HepG2 (cell line): ENCODE measurements around the gene CARMIL3. TPM values are rescaled to one million over a fixed set of nuclear protein-coding genes. Genes with fewer than 3 reads are reported as not detected.

Experiments
- CBX2 ChIP-seq, 2 experiments: fragments of 200-600 bp in 1 of 2; sonication (generic); formaldehyde crosslinking in 1 of 2; IDR thresholded peaks; 2 replicates each; pipeline versions ENCODE4 v1.7.0 to v1.8.1; 2018 to 2022; ENCODE audit warnings: low read depth in 2 of 2, low read length in 1 of 2, mild to moderate bottlenecking in 1 of 2, missing genetic modification reagents in 1 of 2
- CREB3 ChIP-seq: sonication (generic); formaldehyde crosslinking; IDR thresholded peaks from 2 replicates; pipeline ENCODE4 v1.5.0; 2020; ENCODE audit warnings: missing genetic modification reagents
- EEA1 ChIP-seq: sonication (generic); formaldehyde crosslinking; IDR thresholded peaks from 2 replicates; pipeline ENCODE4 v1.5.1; 2020; ENCODE audit warnings: mild to moderate bottlenecking, missing genetic modification reagents, borderline replicate concordance
- MAX ChIP-seq: IDR thresholded peaks from 2 replicates; pipeline ENCODE4 v1.6.1; 2012; ENCODE audit warnings: inconsistent platforms
- MTA1 ChIP-seq: sonication (generic); formaldehyde crosslinking; IDR thresholded peaks from 2 replicates; pipeline ENCODE4 v1.4.0; 2020; ENCODE audit warnings: missing genetic modification reagents, mild to moderate bottlenecking, borderline replicate concordance
- RXRB ChIP-seq: IDR thresholded peaks from 2 replicates; pipeline ENCODE4 v1.6.1; 2016; ENCODE audit warnings: borderline replicate concordance, missing genetic modification reagents, missing compliant biosample characterization
- SNAPC2 ChIP-seq: sonication (generic); formaldehyde crosslinking; IDR thresholded peaks from 2 replicates; pipeline ENCODE4 v1.8.1; 2022; ENCODE audit warnings: mild to moderate bottlenecking, missing genetic modification reagents
- TSC22D2 ChIP-seq: sonication (generic); formaldehyde crosslinking; IDR thresholded peaks from 2 replicates; pipeline ENCODE4 v1.5.1; 2020; ENCODE audit warnings: missing genetic modification reagents, mild to moderate bottlenecking, borderline replicate concordance
- UBTF ChIP-seq: sonication (generic); formaldehyde crosslinking; IDR thresholded peaks from 2 replicates; pipeline ENCODE4 v1.4.0; 2020; ENCODE audit warnings: mild to moderate bottlenecking, missing genetic modification reagents
- ZBTB46 ChIP-seq: sonication (generic); formaldehyde crosslinking; IDR thresholded peaks from 2 replicates; pipeline ENCODE4 v1.4.0; 2020; ENCODE audit warnings: mild to moderate bottlenecking, missing genetic modification reagents, borderline replicate concordance
- ZFP36L1 ChIP-seq: sonication (generic); formaldehyde crosslinking; IDR thresholded peaks from 2 replicates; pipeline ENCODE4 v1.8.0; 2022; ENCODE audit warnings: mild to moderate bottlenecking, missing genetic modification reagents, moderate library complexity
- ZNF275 ChIP-seq: sonication (generic); formaldehyde crosslinking; IDR thresholded peaks from 2 replicates; pipeline ENCODE4 v1.8.0; 2022; ENCODE audit warnings: missing genetic modification reagents, mild to moderate bottlenecking, inconsistent platforms, borderline replicate concordance
- ZNF547 ChIP-seq: sonication (generic); formaldehyde crosslinking; IDR thresholded peaks from 2 replicates; pipeline ENCODE4 v1.5.1; 2020; ENCODE audit warnings: mild to moderate bottlenecking, missing genetic modification reagents
- ZNF619 ChIP-seq: sonication (generic); formaldehyde crosslinking; IDR thresholded peaks from 2 replicates; pipeline ENCODE4 v1.4.0; 2020; ENCODE audit warnings: mild to moderate bottlenecking, missing genetic modification reagents
- ZNF782 ChIP-seq: sonication (generic); formaldehyde crosslinking; IDR thresholded peaks from 2 replicates; pipeline ENCODE4 v1.4.0; 2020; ENCODE audit warnings: missing genetic modification reagents, mild to moderate bottlenecking, borderline replicate concordance
- ZSCAN29 ChIP-seq: sonication (generic); formaldehyde crosslinking; conservative IDR thresholded peaks from 2 replicates; pipeline ENCODE4 v1.4.0; 2020; ENCODE audit warnings: mild to moderate bottlenecking, missing genetic modification reagents
- ZSCAN5A ChIP-seq: sonication (generic); formaldehyde crosslinking; IDR thresholded peaks from 2 replicates; pipeline ENCODE4 v1.8.0; 2022; ENCODE audit warnings: mild to moderate bottlenecking, missing genetic modification reagents, borderline replicate concordance
- polyA plus RNA-seq, 8 experiments: library from polyadenylated mRNA; depleted of rRNA in 3 of 8; stranded (reverse) in 7 of 8; unstranded in 1 of 8; fragments of >200 nt; fragmentation: Illumina TruSeq in 4 of 8; extraction: Trizol in 4 of 8; gene quantifications; 2 replicates each; pipeline versions ENCODE4 v1.2.1 to v1.2.3, GENCODE V29; 2011 to 2016; ENCODE audit warnings: low read depth in 4 of 8, missing spikeins in 1 of 8, mixed read lengths in 1 of 8; ENCODE audit not compliant: insufficient read depth in 1 of 8
- total RNA-seq, 5 experiments: library from RNA; depleted of rRNA; stranded (reverse); fragments of >200 nt; fragmentation: Illumina TruSeq; extraction: Trizol; gene quantifications; 2 replicates each; pipeline ENCODE4 v1.2.3, GENCODE V29; 2016; ENCODE audit warnings: low read depth in 1 of 5

The CARMIL3 gene
- total and polyA plus RNA-seq, 2 of the 13 experiments (the other 11 are each of a cell fraction or from before 2014, with no cell fraction given) = 0.27 to 0.55 TPM

GRCh38 chr14:24060984-24061913, 9.4 kb downstream of the CARMIL3 start (continued):
- TF ChIP-seq ZNF275 (CRISPR knock-in tag) (no peak), ZBTB46 (0 out of 2 replicates have a peak, but pooled peaks have one; percentile 78), ZNF619 (CRISPR knock-in tag) (0 out of 2 replicates have a peak, but pooled peaks have one; percentile 48), CREB3 (CRISPR knock-in tag) (no peak), EEA1 (CRISPR knock-in tag) (no peak), ZNF547 (CRISPR knock-in tag) (peak; percentile 69; the same call in 1 of the 2 replicates), RXRB (CRISPR knock-in tag) (0 out of 2 replicates have a peak, but pooled peaks have one; percentile 22), CBX2 (IDR thresholded peaks at IDR 0.05; ENCODE audit: low read depth, low read length) (no peak), CBX2 (CRISPR knock-in tag; IDR thresholded peaks at IDR 0.05; ENCODE audit: low read depth) (no peak), TSC22D2 (CRISPR knock-in tag) (0 out of 2 replicates have a peak, but pooled peaks have one; percentile 10), ZNF782 (CRISPR knock-in tag) (peak; percentile 82; the same call in 1 of the 2 replicates), ZFP36L1 (CRISPR knock-in tag) (no peak), MAX (no peak), SNAPC2 (no peak), ZSCAN5A (no peak), ZSCAN29 (CRISPR knock-in tag) (0 out of 2 replicates have a peak, but pooled peaks have one; percentile 10), MTA1 (CRISPR knock-in tag) (peak; percentile 77), UBTF (0 out of 2 replicates have a peak, but pooled peaks have one; percentile 22)
